Ureter (tissue), 1 donor: ENCODE measurements around the gene FBXW10. TPM values are rescaled to one million over a fixed set of nuclear protein-coding genes. Genes with fewer than 3 reads are reported as not detected.

Experiments
- total RNA-seq: library from RNA; stranded (reverse); gene quantifications from one replicate; pipeline ENCODE4 v1.2.4, GENCODE V29; 2023
- donor health status: DM: yes; HTN: yes; CAD: no.

The FBXW10 gene
- total RNA-seq, 1 donor from 2014 or later: 1.1 TPM

Other genes with a start within 250 kb of the FBXW10 start
- not detected for gene TBC1D28, start 99.7 kb upstream of the FBXW10 start, total RNA-seq
- gene FOXO3B, start 61.7 kb upstream of the FBXW10 start, total RNA-seq: 3.6 TPM
- gene TVP23B, start 37.1 kb downstream of the FBXW10 start, total RNA-seq: 38.0 TPM
- gene PRPSAP2, start 114.1 kb downstream of the FBXW10 start, total RNA-seq: 40.7 TPM
- not detected for gene SLC5A10, start 208.1 kb downstream of the FBXW10 start, total RNA-seq